ENCODE data around the gene HNRNPA0. TPM values are rescaled to one million over a fixed set of nuclear protein-coding genes. Genes with fewer than 3 reads are reported as not detected.
"Not testable (repeated sequence)": the region's sequence is repeated elsewhere in the genome, so short reads cannot be mapped to it uniquely, and the experiment has no call there.

HNRNPA0 gene
- 13.2 and 14.3 TPM in 2 replicates for total RNA-seq (2014; rRNA removed; shearing (Covaris generic))
- 9.5 and 12.0 TPM in 2 replicates for polyA plus RNA-seq (2014; cell fraction: nucleus; rRNA removed)

DNA sequence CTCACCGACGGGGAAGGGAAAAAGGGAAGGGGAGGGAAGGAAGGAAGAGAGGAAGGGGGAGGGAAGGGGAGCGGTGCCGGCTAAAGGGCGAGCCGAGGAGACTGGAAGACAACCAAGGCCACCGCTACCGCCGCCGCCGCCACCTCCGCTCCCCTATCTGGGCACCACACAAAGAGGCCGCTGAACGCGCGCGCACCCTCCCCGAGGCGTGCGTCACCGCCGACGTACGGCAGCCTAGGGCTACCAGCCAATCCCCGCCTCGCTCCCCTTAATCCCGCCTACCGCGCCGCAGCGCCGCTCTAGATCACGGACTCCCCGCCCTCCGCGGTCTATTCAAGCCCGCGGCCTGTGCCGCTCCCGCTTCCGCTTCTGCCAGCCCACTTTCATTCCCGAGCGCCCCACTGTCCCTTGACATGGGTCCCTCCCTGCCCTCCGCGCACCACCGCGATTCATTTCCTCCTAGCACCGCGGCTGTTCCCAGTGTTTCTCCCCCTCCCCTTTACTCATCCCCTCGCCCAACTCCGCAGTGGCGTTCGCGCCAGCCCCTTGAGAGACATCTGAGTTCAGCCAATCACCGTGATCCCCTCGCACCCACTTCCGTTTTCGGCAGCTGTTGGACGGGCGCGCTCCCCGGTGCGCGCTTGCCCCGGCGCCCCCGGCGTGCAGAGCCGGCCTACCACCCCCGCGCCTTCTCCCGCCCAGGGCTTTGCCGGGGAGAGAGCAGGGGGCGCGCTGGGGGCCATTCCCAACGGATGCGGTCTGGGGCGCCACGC is at the start of gene HNRNPA0:
TSS of gene HNRNPA0 (minus strand) at position 176 of the 773 bp plus-strand sequence. CDS start 297 bp downstream, outside the sequence.
- peak; percentile 96 for DNase-seq (ENCODE audit: extremely low read depth, low read depth)

DNA sequence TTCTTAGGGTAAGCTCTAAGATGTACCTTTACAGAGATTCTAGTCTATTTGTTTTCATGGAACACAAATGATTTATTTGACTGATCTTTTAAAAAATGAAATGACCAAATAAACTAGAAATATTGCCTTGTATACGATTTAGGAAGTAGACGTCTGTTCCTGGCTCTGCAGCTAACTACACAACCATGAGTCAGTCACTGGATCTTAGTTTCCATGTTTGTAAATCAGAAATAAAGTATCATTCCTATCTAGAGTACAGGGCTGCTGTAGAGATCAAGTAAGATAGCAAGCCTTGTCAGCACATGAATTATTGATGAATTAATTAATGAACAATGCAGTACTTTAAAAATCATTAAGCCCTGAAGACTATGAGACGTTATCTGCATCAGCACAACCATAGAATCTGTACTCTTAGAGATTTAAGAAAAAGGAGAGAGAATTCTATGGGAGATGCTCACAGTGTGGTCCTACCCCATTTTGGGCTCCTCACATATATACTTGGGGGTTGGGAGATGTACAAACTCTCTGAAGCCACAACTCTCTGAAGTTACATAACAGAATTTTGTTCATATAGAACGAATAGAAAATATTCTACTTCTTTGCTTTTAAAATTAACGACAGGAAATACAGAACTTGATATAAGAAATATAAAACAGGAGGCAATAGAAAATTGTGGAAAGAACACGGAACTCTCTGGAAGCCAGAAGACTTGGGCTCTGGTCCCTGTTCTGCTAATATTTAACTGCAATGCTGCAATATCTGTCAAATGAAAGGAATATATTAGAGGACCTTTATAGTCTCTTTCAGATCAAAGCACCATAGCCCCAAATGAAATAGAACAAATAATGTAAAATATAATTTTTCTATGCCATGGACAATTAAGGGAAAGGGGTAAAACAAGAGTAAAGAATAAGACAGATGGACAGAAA is 48.4 kb upstream of the HNRNPA0 start:
- DNase-seq (ENCODE audit: extremely low read depth, low read depth): no peak

DNA sequence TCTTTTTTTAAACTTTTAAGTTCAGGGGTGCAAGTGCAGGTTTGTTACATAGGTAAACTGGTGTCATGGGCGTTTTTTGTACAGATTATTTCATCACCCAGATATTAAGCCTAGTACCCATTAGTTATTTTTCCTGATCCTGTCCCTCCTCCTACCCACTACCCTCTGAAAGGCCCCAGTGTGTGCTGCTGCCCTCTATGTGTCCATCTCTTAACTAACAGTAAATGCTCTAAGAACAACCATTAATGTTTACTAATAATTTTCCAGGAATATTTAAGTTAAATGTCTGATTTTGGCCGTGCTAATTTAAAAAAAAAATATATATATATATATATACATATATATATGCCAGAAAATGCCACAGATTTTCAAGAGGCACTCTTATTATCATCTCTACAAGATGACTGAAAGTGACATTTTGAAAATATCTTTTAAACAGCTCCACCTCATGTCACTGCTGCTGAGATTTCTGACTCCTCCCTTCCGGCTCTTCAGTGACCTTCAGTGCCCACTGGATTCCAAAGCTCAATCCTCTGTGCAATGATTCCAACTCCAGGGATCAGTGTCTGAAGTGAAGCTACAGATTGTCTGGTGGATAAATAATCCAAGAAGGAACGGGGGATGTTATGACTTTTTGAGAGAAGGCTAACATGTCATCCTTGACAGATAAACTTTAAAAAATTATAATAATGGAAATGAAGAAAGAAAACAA is 46.7 kb upstream of the HNRNPA0 start:
- no peak for DNase-seq (ENCODE audit: extremely low read depth, low read depth)

DNA sequence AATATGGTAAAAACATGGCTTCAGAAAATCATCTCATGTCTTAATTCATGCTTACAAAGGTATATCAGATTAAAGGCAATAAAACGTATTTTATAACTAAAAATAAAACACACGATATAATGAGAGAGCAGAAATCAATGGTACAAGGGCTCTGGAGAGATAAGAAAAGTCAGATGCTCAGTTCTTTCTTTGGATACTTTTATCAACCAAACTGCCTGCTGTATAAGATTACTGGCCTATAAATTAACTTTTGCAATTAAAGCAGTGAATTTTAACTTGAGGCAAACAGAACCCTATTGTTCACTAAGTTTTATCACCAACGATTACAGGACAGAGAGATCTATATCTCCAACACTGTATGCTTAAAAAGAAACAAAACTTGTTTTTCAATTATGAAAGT is 42.1 kb upstream of the HNRNPA0 start:
- DNase-seq (ENCODE audit: extremely low read depth, low read depth): no peak

DNA sequence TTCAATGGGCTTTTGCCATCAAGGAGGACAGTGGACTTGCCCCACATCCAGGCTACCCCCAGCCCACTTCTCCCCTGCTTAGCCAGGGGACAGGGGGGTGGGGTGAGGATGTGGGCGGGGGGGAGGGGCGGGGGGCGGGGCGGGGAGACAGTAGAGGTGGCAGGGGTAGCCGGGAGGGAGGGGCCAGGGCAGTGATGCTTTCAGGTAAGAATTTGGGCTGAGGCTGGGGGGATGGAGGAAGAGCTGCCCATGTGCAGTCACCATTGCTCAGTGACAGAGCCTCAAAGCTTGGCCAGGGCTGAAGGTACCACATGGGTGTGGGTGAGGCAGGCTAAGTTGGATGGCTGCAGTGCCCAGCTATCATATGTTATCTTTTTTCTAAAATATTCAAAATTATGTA is 40.7 kb upstream of the HNRNPA0 start:
- DNase-seq (ENCODE audit: extremely low read depth, low read depth): no peak

DNA sequence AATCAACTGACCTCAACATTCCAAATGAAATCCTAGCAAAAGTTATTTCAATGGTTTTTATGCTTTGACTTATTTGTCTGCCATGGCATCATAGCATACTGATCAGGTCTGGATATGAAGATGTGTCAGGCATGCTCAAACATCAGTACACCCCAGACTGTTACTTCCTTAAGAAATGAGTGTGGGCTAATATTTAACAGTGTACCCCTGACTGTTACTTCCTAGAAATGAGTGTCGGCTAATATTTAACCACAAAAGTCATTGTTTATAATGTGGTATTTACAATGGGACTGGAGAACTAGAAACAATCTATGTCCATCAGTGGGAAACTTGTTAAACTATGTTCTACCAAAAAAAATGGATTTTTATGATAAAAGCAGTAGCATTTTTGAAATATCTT is 38.1 kb upstream of the HNRNPA0 start:
- no peak for DNase-seq (ENCODE audit: extremely low read depth, low read depth)

DNA sequence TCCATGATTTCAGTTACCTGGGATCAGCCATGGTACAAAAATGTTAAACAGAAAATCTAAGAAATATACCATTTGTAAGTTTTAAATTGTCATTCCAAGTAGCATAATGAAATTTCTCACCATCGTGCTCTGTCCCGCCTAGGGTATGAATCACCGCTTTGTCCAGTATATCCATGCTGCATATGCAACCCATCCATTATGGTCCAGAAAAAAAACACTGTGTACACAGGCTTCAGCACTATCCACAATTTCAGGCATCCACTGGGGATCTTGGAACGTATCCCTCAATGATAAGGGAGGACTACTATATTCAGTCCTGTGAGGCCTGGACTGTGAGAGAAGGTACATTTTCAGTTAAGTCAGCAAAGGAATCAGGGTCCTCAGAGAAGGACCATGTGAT is 37.6 kb upstream of the HNRNPA0 start:
- no peak for DNase-seq (ENCODE audit: extremely low read depth, low read depth)

DNA sequence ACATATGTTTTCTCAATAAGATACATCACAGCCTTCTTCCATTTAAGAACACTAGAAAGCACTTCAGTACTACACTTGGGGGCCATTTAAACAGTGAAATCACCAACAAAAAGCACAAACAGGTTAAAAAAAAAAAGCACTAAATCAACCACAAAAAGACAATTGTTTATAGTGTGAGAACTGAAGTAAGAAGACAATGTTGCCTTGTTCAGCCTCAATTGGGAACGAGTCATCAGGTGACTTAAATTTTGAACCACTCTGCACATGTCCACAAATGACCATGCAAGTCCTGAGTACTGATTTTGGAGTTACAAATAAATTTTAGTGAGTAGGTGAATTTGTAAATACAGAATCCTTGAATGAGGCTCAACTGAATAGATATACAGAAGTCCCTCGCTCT is 37.2 kb upstream of the HNRNPA0 start:
- DNase-seq (ENCODE audit: extremely low read depth, low read depth): no peak

DNA sequence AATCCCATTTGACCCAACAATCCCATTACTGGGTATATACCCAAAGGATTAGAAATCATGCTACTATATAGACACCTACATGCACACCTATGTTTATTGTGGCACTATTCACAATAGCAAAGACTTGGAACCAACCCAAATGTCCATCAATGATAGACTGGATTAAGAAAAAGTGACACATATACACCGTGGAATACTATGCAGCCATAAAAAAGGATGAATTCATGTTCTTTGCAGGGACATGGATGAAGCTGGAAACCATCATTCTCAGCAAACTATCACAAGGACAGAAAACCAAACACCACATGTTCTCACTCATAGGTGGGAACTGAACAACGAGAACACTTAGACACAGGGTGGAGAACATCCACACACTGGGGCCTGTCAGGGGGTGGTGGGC is 34.4 kb upstream of the HNRNPA0 start:
- not testable (repeated sequence) for DNase-seq (ENCODE audit: extremely low read depth, low read depth)

DNA sequence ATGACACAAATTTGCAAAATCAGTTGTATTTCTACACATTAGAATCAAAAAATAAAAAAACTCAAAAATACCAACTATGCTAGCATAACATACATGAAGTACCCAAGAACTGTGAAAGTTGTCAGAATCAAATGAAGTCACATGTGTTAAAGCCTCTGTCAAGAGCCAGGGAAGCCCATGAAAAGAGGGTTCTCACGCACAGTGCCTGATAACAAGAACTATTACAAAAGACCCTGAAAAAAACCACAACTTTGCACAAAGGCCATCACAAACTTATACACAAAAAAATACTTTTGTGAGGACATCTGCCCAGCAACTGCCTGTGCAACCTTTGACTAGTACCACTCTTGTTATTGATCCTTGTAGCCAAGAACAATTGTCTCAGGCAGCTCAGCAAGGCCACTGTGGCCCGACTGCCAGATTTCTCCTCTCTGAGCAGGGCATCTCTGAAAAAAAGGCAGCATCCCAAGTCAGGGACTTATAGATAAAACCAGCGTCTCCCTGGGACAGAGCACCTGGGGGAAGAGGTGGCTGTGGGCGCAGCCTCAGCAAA is 28.9 kb upstream of the HNRNPA0 start:
- DNase-seq (ENCODE audit: extremely low read depth, low read depth): no peak

DNA sequence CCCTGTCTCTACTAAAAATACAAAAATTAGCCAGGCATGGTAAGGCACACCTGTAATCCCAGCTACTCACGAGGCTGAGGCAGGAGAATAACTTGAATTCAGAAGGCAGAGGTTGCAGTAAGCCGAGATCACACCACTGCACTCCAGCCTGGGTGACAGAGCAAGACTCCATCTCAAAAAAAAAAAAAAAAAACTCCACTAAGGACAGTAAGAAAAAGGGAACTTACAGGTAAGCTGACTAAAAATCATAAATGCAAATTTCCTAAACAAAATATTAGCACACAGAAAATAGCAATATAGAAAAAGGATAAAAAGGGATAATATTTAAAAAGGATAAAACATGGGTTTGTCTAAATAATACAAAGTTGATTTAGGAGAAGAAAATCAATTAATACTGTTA is 27.9 kb upstream of the HNRNPA0 start:
- no peak for DNase-seq (ENCODE audit: extremely low read depth, low read depth)

DNA sequence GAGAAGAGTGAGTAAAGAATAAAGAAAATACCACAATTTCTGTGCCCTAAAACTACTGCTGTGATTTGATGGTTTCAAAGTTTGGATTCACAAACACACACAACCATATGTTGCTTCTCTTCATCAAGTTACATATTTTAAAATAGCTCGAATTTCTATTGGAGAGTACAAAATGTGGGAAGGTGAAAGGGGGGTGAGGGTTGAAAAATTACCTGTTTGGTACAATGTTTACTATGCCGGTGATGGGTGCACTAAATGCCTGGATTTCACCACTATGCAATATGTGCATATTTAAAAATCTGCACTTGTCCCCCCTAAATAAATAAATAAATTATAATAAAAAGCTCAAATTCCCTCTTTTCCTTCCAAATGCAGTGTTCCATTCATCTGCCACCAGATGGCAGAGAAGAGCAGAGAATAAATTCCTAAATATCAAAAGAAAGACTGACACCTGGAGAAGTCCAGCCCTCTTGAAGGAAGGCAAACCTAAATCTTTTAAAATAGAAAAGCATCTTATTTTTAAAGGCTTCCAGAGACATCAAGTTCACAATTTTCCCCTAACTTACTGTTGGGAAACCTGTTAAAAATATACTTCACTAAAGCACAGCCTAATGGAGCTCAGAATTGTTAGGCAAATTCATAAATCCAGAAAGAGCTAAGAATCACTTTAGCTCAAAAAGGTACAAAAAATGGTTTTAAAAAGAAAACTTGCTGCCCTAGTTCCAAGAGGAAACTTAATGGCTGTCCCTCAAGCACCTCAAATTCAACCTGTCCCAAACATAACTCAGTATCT is 24.8 kb upstream of the HNRNPA0 start:
- DNase-seq (ENCODE audit: extremely low read depth, low read depth): peak; percentile 47

DNA sequence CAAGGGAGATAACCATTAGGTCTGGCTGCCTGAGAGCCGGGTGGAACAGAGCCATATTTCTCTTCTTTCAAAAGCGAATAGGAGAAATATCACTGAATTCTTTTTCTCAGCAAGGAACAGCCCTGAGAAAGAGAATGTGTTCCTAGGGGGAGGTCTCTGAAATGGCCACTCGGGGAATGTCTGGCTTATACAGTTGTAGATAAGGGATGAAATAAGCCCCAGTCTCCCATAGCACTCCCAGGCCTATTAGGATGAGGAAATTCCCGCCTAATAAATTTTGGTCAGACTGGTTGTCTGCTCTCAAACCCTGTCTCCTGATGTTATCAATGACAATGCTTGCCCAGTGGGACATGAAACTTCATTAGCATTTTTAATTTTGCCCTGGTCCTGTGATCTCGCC is 13.8 kb upstream of the HNRNPA0 start:
- DNase-seq (ENCODE audit: extremely low read depth, low read depth): not testable (repeated sequence)

DNA sequence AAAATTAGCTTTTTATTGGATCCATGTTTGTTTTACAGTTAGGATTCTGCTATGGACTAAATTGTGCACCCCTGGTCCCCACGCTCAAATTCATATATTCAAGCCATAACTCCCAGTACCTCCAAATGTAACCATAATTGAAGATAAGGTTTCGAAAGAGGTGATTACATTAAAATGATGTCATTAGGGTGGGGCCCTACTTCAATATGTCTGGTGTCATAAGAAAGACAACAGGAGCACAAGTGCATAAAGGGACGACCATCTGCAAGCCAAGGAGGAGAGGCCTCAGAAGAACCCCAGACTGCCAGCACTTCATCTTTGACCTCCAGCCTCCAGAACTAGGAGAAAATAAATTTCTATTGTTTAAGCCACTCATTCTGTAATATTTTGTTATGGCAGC is 7.4 kb upstream of the HNRNPA0 start:
- DNase-seq (ENCODE audit: extremely low read depth, low read depth): no peak

DNA sequence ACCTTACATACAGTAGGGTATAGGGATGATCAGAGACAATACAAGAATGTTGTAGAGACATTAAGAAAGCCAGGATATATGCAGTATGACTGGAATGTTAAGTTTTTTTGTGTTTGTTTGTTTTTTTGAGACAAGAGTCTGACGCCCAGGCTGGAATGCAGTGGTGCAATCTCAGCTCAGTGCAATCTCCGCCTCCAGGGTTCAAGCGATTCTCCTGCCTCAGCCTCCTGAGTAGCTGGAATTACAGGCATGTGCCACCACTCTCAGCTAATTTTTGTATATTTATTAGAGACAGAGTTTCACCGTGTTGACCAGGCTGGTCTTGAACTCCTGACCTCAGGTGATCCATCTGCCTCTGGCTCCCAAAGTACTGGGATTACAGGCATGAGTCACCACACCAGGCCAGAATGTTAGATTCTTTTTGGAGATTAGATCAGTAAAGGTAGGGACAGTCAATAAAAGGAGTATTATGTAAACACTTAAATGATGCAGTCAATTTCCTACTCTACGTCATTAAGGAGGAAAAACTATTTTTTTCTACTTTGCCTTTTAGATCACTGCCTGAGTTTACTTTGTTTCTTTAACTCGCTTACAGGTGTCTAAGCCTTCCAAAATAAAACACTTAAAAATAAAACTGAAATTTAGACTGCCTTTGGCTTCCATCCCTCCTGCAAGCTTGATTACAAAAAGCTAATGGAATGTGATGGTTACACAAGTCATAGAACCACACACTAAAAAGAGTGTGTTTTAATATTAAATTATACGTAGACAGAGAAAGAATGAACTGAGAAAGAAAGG is 6.8 kb upstream of the HNRNPA0 start:
- DNase-seq (ENCODE audit: extremely low read depth, low read depth): no peak

DNA sequence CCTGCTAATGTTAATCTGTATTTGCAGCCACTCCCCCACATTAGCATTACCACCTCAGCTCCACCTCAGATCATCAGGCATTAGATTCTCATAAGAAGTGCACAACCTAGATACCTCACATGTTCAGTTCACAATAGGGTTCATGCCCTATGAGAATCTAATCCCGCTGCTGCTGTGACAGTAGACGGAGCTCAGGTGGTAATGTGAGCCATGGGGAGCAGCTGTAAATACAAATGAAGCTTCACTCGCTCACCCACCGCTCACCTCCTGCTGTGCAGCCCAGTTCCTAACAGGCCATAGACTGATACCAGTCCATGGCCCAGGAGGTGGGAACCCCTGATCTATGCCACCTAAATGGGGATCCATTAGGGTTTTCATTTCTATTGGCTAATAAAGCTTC is 6.1 kb upstream of the HNRNPA0 start:
- no peak for DNase-seq (ENCODE audit: extremely low read depth, low read depth)

DNA sequence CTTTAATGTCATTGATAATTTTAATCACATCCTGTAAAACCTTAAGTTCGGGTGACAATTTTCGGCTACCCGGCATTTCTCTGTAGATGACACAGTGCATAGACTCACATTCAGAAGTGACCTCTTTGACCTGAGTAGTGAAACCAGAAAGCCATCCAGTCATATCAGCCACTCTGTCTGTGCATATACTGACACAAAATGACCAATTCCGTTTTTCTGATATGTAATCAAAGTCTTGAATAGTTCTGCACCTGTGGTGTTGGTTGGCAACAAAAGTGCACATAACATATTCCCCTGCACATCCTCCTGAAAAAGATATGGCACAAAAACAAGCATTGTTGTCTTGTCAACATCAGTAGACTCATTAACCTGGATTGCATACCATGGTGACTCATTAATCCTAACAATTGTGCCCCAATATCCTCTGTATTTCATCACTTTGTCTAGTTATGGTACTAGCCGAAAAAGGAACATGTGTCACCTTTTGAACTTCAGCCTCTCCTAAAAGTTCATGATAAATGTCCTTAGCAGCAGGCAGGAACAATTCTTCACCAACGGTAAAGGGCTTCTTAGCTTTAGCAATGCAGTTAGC is 4.6 kb upstream of the HNRNPA0 start:
- DNase-seq (ENCODE audit: extremely low read depth, low read depth): no peak

DNA sequence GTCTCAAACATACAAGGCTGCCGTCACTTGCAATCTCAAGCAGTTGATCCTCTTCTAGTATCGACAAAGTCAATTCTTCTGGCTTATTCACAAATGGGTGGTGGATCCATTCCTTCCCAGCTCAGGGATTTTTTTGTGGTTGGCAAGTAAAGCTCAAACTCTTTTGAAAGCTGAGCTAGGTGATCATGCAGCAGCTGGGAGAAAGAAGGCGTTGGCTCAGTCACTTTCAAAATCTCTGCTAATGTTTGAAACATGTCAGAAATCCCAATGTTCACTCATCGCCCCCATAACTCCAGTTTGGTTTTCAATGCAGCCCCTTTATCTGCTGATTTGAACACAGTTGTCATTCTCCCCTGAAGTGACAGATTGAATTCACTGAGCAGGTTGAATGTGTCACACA is 4.0 kb upstream of the HNRNPA0 start:
- no peak for DNase-seq (ENCODE audit: extremely low read depth, low read depth)

DNA sequence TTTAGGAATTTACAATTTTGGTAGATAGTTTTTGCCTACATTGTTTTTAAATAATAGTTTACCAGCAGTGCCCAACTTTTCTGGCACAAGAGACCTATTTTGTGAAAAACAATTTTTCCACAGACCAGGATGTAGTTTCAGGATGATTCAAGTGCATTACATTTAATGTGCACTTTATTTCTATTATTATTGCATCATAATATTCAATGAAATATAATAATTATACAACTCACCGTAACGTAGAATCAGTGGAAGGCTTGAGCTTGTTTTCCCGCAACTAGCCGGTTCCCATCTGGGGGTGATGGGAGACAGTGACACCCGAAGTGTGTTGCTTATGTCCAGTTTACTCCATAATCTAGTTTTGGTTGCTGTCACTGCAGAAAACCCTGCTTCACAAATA is 3.5 kb upstream of the HNRNPA0 start:
- no peak for DNase-seq (ENCODE audit: extremely low read depth, low read depth)
